CD4-positive, alpha-beta T cell (primary cell): ENCODE results near the gene B4GALNT1. TPM values are rescaled to one million over a fixed set of nuclear protein-coding genes. Genes with fewer than 3 reads are reported as not detected.
"Not testable (repeated sequence)": the region's sequence is repeated elsewhere in the genome, so short reads cannot be mapped to it uniquely, and the experiment has no call there.

Experiments used
- ATAC-seq: fragments of 200-7000 bp; cut with Tn5 transposase; one replicate; pipeline ENCODE4 v1.10.0; 2022; ENCODE audit warnings: mild to moderate bottlenecking; ENCODE audit not compliant: poor library complexity
- CTCF ChIA-PET: fragments of 350-600 bp; sonication (Branson Sonifier 250); formaldehyde crosslinking; loops from one replicate; lab custom pipeline; 2021; ENCODE audit warnings: antibody characterized with exemption, inconsistent platforms; lab: Charles Lee
- POLR2A ChIA-PET: fragments of 350-600 bp; sonication (Branson Sonifier 250); formaldehyde crosslinking; loops from one replicate; lab custom pipeline; 2021; ENCODE audit warnings: antibody characterized with exemption, inconsistent platforms; lab: Charles Lee
- DNase-seq, 14 experiments: peaks; one replicate each; pipeline ENCODE4 v3.0.0-alpha.2; 2013 to 2020; ENCODE audit warnings: mixed read lengths in 2 of 14
- H3K27ac ChIP-seq, 2 donors: one replicate each; pipeline versions ENCODE4 v1.5.1 to v1.7.0; 2013; ENCODE audit warnings: low read length in 2 of 2, low read depth in 1 of 2, mild to moderate bottlenecking in 1 of 2
- H3K27me3 ChIP-seq, 2 experiments: 1 replicate in 1 of 2; 2 replicates in 1 of 2; pipeline versions ENCODE4 v1.6.1 to v1.7.0; 2013; ENCODE audit warnings: low read length in 2 of 2, control low read depth in 1 of 2, mild to moderate bottlenecking in 1 of 2, moderate library complexity in 1 of 2; ENCODE audit not compliant: insufficient read depth in 2 of 2, control insufficient read depth in 1 of 2
- H3K36me3 ChIP-seq: one replicate; pipeline ENCODE4 v1.6.1; 2013; ENCODE audit warnings: low read length, control low read depth; ENCODE audit not compliant: insufficient read depth
- H3K4me1 ChIP-seq: one replicate; pipeline ENCODE4 v1.6.1; 2013; ENCODE audit warnings: low read length, control low read depth; ENCODE audit not compliant: insufficient read depth
- H3K4me3 ChIP-seq: one replicate; pipeline ENCODE4 v1.5.1; 2013; ENCODE audit warnings: mild to moderate bottlenecking, low read length, moderate library complexity
- H3K9me3 ChIP-seq, 2 experiments: 1 replicate in 1 of 2; 2 replicates in 1 of 2; pipeline versions ENCODE4 v1.6.1 to v1.7.0; 2013; ENCODE audit warnings: low read length in 2 of 2, mild to moderate bottlenecking in 2 of 2, control low read depth in 1 of 2, moderate library complexity in 1 of 2; ENCODE audit not compliant: control insufficient read depth in 1 of 2, insufficient read depth in 1 of 2
- H3K27ac Mint-ChIP-seq: one replicate; pipeline ENCODE4 v1.8.0; 2020; ENCODE audit warnings: mixed read lengths
- H3K27me3 Mint-ChIP-seq: one replicate; pipeline ENCODE4 v1.8.0; 2021; ENCODE audit warnings: mixed read lengths
- H3K36me3 Mint-ChIP-seq: one replicate; pipeline ENCODE4 v1.8.0; 2021; ENCODE audit warnings: low read depth, mixed read lengths
- H3K4me1 Mint-ChIP-seq: one replicate; pipeline ENCODE4 v1.8.0; 2021; ENCODE audit warnings: low read depth, mixed read lengths
- H3K4me3 Mint-ChIP-seq: one replicate; pipeline ENCODE4 v1.8.0; 2020; ENCODE audit warnings: mild to moderate bottlenecking, mixed read lengths
- H3K9me3 Mint-ChIP-seq: one replicate; pipeline ENCODE4 v1.8.0; 2020; ENCODE audit warnings: mixed read lengths
- intact Hi-C, 2 experiments: fragments of 100-400 bp; cut with DNase I in 1 of 2; cut with micrococcal nuclease in 1 of 2; formaldehyde crosslinking; loops; one replicate each; pipeline versions ENCODE4 v1.15.1 to v1.9.0; 2023 to 2025; cut with DNase I, micrococcal nuclease
- total RNA-seq, 174 experiments: library from RNA in 2 of 174; stranded (reverse) in 2 of 174; gene quantifications; one replicate each; pipeline ENCODE4 v1.2.3 and lab custom pipeline; 2021 to 2026
- TF ChIP-seq, protein P1 (sequence below): fragments of 200-600 bp; IDR thresholded peaks from one replicate; pipeline ENCODE4 v1.8.0; 2022; ENCODE audit warnings: antibody characterized with exemption, mild to moderate bottlenecking

The B4GALNT1 gene
- total RNA-seq, 2 experiments from 2014 or later = not detected

DNA sequence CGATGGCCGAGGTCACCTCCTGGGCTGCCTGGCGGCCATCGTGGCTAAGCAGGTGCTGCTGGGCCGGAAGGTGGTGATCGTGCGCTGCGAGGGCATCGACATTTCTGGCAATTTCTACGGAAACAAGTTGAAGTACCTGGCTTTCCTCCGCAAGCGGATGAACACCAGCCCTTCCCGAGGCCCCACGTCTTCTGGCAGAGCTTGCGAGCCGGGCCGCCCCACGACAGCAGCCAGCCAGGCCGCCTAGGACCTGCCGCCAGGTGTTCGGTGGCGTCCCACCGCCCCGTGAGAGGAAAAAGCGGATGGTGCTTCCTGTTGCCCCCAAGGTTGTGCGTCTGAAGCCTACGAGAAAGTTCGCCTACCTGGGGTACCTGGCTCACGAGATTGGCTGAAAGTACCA is 41.7 kb upstream of the B4GALNT1 start:
- H3K27ac Mint-ChIP-seq = no peak overlapping the region
- no peak overlapping the region for H3K4me3 Mint-ChIP-seq
- TF ChIP-seq, protein P1, sequence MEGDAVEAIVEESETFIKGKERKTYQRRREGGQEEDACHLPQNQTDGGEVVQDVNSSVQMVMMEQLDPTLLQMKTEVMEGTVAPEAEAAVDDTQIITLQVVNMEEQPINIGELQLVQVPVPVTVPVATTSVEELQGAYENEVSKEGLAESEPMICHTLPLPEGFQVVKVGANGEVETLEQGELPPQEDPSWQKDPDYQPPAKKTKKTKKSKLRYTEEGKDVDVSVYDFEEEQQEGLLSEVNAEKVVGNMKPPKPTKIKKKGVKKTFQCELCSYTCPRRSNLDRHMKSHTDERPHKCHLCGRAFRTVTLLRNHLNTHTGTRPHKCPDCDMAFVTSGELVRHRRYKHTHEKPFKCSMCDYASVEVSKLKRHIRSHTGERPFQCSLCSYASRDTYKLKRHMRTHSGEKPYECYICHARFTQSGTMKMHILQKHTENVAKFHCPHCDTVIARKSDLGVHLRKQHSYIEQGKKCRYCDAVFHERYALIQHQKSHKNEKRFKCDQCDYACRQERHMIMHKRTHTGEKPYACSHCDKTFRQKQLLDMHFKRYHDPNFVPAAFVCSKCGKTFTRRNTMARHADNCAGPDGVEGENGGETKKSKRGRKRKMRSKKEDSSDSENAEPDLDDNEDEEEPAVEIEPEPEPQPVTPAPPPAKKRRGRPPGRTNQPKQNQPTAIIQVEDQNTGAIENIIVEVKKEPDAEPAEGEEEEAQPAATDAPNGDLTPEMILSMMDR = no peak
- Histone ChIP-seq H3K9me3 (no peaks in the 10 kb centered on the region), H3K27ac (no peak overlapping the region), H3K4me1 (no peaks in the 10 kb centered on the region), H3K27me3 (no peaks in the 10 kb centered on the region), H3K36me3 (no peaks in the 10 kb centered on the region), H3K4me3 (no peak overlapping the region)
- H3K4me1 Mint-ChIP-seq = no peaks in the 10 kb centered on the region
- no peaks in the 10 kb centered on the region for H3K36me3 Mint-ChIP-seq
- no peaks in the 10 kb centered on the region for H3K9me3 Mint-ChIP-seq
- ChIA-PET POLR2A (no interaction called here), CTCF (no interaction called here)
- ATAC-seq (no peak), DNase-seq (no peak)
- intact Hi-C loops = no loop called here
- H3K27me3 Mint-ChIP-seq = peaks cover 15% of the 10 kb centered on the region

DNA sequence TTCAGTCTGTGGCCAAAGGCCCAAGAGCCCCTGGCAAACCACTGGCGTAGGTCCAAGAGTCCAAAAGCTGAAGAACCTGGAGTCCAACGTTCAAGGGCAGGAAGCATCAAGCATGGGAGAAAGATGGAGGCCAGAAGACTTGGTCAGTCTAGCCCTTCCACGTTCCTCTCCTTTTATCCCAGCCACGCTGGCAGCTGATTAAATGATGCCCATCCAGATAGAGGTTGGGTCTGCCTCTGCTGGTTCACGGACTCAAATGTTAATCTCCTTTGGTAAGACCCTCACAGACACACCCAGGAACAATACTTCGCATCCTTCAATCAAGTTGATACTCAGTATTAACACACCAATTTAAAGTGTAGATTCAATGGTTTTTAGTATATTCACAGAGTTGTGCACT is 39.8 kb upstream of the B4GALNT1 start:
- Histone ChIP-seq H3K27me3 (no peaks in the 10 kb centered on the region), H3K4me1 (no peaks in the 10 kb centered on the region), H3K4me3 (no peak overlapping the region), H3K36me3 (no peaks in the 10 kb centered on the region), H3K9me3 (no peaks in the 10 kb centered on the region), H3K27ac (no peak overlapping the region)
- H3K4me3 Mint-ChIP-seq = no peak overlapping the region
- no peaks in the 10 kb centered on the region for H3K4me1 Mint-ChIP-seq
- H3K27me3 Mint-ChIP-seq = peaks cover 15% of the 10 kb centered on the region
- DNase-seq = no peak
- no peaks in the 10 kb centered on the region for H3K9me3 Mint-ChIP-seq
- intact Hi-C loops = no loop called here
- no peak for ATAC-seq
- H3K36me3 Mint-ChIP-seq = no peaks in the 10 kb centered on the region
- H3K27ac Mint-ChIP-seq = no peak overlapping the region
- ChIA-PET POLR2A (no interaction called here), CTCF (no interaction called here)
- TF ChIP-seq, protein P1 = no peak

DNA sequence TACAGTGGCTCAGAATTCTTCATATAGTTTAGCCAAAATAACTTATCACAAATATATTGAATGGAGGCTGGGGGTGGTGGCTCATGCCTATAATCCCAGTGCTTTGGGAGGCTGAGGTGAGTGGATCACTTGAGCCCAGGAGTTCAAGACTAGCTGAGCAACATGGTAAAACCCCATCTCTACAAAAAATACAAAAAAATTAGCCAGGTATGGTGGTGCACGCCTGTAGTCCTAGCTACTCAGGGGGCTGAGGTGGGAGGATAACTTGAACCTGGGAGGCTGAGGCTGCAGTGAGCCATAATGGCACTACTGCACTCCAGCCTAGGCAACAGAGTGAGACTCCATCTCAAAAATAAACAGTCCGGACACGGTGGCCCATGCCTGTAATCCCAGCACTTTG is 38.8 kb upstream of the B4GALNT1 start:
- H3K9me3 Mint-ChIP-seq, H3K4me3 Mint-ChIP-seq, H3K36me3 ChIP-seq, ATAC-seq, H3K36me3 Mint-ChIP-seq, H3K27me3 ChIP-seq, POLR2A ChIA-PET, DNase-seq, H3K27ac ChIP-seq, H3K4me3 ChIP-seq, H3K9me3 ChIP-seq, H3K27ac Mint-ChIP-seq, H3K4me1 ChIP-seq, intact Hi-C loops, H3K4me1 Mint-ChIP-seq: not testable (repeated sequence)
- CTCF ChIA-PET = interaction anchor here (1.3 kb wide), 1 partner anchor 34 kb away, joined by 3 read pairs; no protein-coding TSS in a partner anchor
- peaks cover 15% of the 10 kb centered on the region for H3K27me3 Mint-ChIP-seq

DNA sequence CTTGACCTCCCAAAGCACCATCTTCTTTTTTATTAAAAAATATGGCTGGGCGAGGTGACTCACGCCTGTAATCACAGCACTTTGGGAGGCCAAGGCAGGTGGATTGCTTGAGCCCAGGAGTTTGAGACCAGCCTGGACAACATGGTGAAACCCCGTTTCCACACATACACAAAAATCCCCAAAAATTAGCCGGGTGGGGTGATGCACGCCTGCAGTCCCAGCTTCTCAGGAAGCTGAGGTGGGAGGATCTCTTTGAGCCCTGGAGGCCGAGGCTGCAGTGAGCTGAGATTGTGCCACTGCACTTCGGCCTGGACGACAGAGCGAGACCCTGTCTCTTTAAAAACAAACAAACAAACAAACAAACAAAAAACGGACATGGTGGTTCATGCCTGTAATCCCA is 36.7 kb upstream of the B4GALNT1 start:
- DNase-seq, H3K9me3 ChIP-seq, H3K36me3 Mint-ChIP-seq, H3K4me1 Mint-ChIP-seq, H3K27ac ChIP-seq, H3K9me3 Mint-ChIP-seq, ATAC-seq, H3K4me3 Mint-ChIP-seq, H3K4me1 ChIP-seq, intact Hi-C loops, H3K27ac Mint-ChIP-seq, CTCF ChIA-PET, H3K27me3 ChIP-seq, H3K36me3 ChIP-seq, POLR2A ChIA-PET, H3K4me3 ChIP-seq: not testable (repeated sequence)
- H3K27me3 Mint-ChIP-seq = peaks cover 15% of the 10 kb centered on the region
